Stomach smooth muscle (tissue), 2 donors: ENCODE results near the gene NOS1AP.
A peak's percentile ranks its signal among the peaks of the same experiment; 100 is the strongest.

Experiments
- H3K27ac ChIP-seq: one replicate; pipeline ENCODE4 v1.7.0; 2013; ENCODE audit warnings: mild to moderate bottlenecking, low read length, inconsistent platforms
- H3K27me3 ChIP-seq, 2 donors: one replicate each; pipeline ENCODE4 v1.7.0; 2013; ENCODE audit warnings: low read length in 2 of 2; ENCODE audit not compliant: insufficient read depth in 2 of 2, control insufficient read depth in 1 of 2
- H3K36me3 ChIP-seq, 2 donors: one replicate each; pipeline ENCODE4 v1.7.0; 2013; ENCODE audit warnings: low read length in 2 of 2; ENCODE audit not compliant: control insufficient read depth in 2 of 2, insufficient read depth in 2 of 2
- H3K4me1 ChIP-seq: one replicate; pipeline ENCODE4 v1.7.0; 2013; ENCODE audit warnings: low read length; ENCODE audit not compliant: control insufficient read depth, insufficient read depth
- H3K4me3 ChIP-seq, 2 donors: one replicate each; pipeline ENCODE4 v1.7.0; 2013; ENCODE audit warnings: low read length in 2 of 2
- H3K9ac ChIP-seq, 2 donors: one replicate each; pipeline ENCODE4 v1.7.0; 2013; ENCODE audit warnings: low read length in 2 of 2, mild to moderate bottlenecking in 1 of 2
- H3K9me3 ChIP-seq, 2 donors: one replicate each; pipeline ENCODE4 v1.7.0; 2013; ENCODE audit warnings: low read length in 2 of 2; ENCODE audit not compliant: control insufficient read depth in 2 of 2
- donor health status: healthy.
- donor health status: Pancreatic carcinoma.

Gene NOS1AP

GRCh38 chr1:162206300-162206699, 136.8 kb downstream of the NOS1AP start:
- Histone ChIP-seq H3K27me3 (no peaks in the 10 kb centered on the region), H3K36me3 (no peaks in the 10 kb centered on the region), H3K9me3 (no peaks in the 10 kb centered on the region), H3K27ac (peak overlapping the region; percentile 38), H3K9ac (no peak overlapping the region), H3K4me3 (no peak overlapping the region), H3K4me1 (peaks cover 27% of the 10 kb centered on the region)

- H3K27ac ChIP-seq = peak overlapping the region; percentile 38
- H3K9me3 ChIP-seq = no peaks in the 10 kb centered on the region
- H3K36me3 ChIP-seq = no peaks in the 10 kb centered on the region
- H3K27me3 ChIP-seq = no peaks in the 10 kb centered on the region
- peaks cover 27% of the 10 kb centered on the region for H3K4me1 ChIP-seq
- H3K4me3 ChIP-seq = peak overlapping the region in 1 of 2 donors; percentile 35
- peak overlapping the region in 1 of 2 donors; percentile 23 for H3K9ac ChIP-seq
Measured at GRCh38 chr1:162206749-162207635, 137.5 kb downstream of the NOS1AP start.

- Histone ChIP-seq H3K9me3 (no peaks in the 10 kb centered on the region), H3K27ac (no peak overlapping the region), H3K9ac (no peak overlapping the region), H3K27me3 (no peaks in the 10 kb centered on the region), H3K36me3 (no peaks in the 10 kb centered on the region), H3K4me1 (peaks cover 31% of the 10 kb centered on the region), H3K4me3 (no peak overlapping the region)
Measured at GRCh38 chr1:162207862-162208261, 138.4 kb downstream of the NOS1AP start.

- Histone ChIP-seq H3K4me1 (peaks cover 53% of the 10 kb centered on the region), H3K4me3 (no peak overlapping the region), H3K27ac (no peak overlapping the region), H3K9ac (no peak overlapping the region), H3K36me3 (no peaks in the 10 kb centered on the region), H3K27me3 (no peaks in the 10 kb centered on the region), H3K9me3 (no peaks in the 10 kb centered on the region)
Measured at GRCh38 chr1:162210196-162210595, 140.7 kb downstream of the NOS1AP start.

- Histone ChIP-seq H3K27me3 (no peaks in the 10 kb centered on the region), H3K9ac (no peak overlapping the region), H3K4me3 (peak overlapping the region; percentile 33 to 35), H3K27ac (peak overlapping the region; percentile 31), H3K4me1 (peaks cover 55% of the 10 kb centered on the region), H3K9me3 (no peaks in the 10 kb centered on the region), H3K36me3 (no peaks in the 10 kb centered on the region)
Measured at GRCh38 chr1:162212713-162213112, 143.2 kb downstream of the NOS1AP start.

GRCh38 chr1:162213281-162213912, 143.9 kb downstream of the NOS1AP start:
- Histone ChIP-seq H3K9ac (no peak overlapping the region), H3K4me1 (peaks cover 56% of the 10 kb centered on the region), H3K27me3 (no peaks in the 10 kb centered on the region), H3K4me3 (peak overlapping the region; percentile 33 to 35), H3K27ac (peak overlapping the region; percentile 31), H3K9me3 (no peaks in the 10 kb centered on the region), H3K36me3 (no peaks in the 10 kb centered on the region)

GRCh38 chr1:162214202-162214601, 144.7 kb downstream of the NOS1AP start:
- Histone ChIP-seq H3K4me1 (peaks cover 50% of the 10 kb centered on the region), H3K27me3 (no peaks in the 10 kb centered on the region), H3K9me3 (no peaks in the 10 kb centered on the region), H3K27ac (peak overlapping the region; percentile 31), H3K4me3 (no peak overlapping the region), H3K36me3 (no peaks in the 10 kb centered on the region), H3K9ac (no peak overlapping the region)

GRCh38 chr1:162215902-162216301, 146.4 kb downstream of the NOS1AP start:
- H3K36me3 ChIP-seq = no peaks in the 10 kb centered on the region
- no peaks in the 10 kb centered on the region for H3K27me3 ChIP-seq
- H3K4me3 ChIP-seq = no peak overlapping the region
- no peak overlapping the region for H3K27ac ChIP-seq
- H3K9ac ChIP-seq = no peak overlapping the region
- peaks cover 46% of the 10 kb centered on the region for H3K4me1 ChIP-seq
- H3K9me3 ChIP-seq = no peaks in the 10 kb centered on the region

- Histone ChIP-seq H3K27ac (no peak overlapping the region), H3K9me3 (no peaks in the 10 kb centered on the region), H3K27me3 (no peaks in the 10 kb centered on the region), H3K9ac (no peak overlapping the region), H3K4me1 (peaks cover 46% of the 10 kb centered on the region), H3K4me3 (no peak overlapping the region), H3K36me3 (no peaks in the 10 kb centered on the region)
Measured at GRCh38 chr1:162216604-162217003, 147.1 kb downstream of the NOS1AP start.

GRCh38 chr1:162217706-162218105, 148.2 kb downstream of the NOS1AP start:
- H3K36me3 ChIP-seq = no peaks in the 10 kb centered on the region
- H3K27ac ChIP-seq = no peak overlapping the region
- no peak overlapping the region for H3K4me3 ChIP-seq
- no peaks in the 10 kb centered on the region for H3K27me3 ChIP-seq
- peaks cover 43% of the 10 kb centered on the region for H3K4me1 ChIP-seq
- H3K9me3 ChIP-seq = no peaks in the 10 kb centered on the region
- H3K9ac ChIP-seq = no peak overlapping the region

GRCh38 chr1:162218546-162218945, 149.1 kb downstream of the NOS1AP start:
- Histone ChIP-seq H3K4me3 (no peak overlapping the region), H3K4me1 (peaks cover 35% of the 10 kb centered on the region), H3K27ac (no peak overlapping the region), H3K9me3 (no peaks in the 10 kb centered on the region), H3K9ac (no peak overlapping the region), H3K27me3 (no peaks in the 10 kb centered on the region), H3K36me3 (no peaks in the 10 kb centered on the region)
